Islet of Langerhans (tissue), 1 donor: ENCODE data around the gene LARGE1.

Experiments used
- FAIRE-seq: peaks from one replicate; lab custom pipeline; 2011; peaks lifted over from hg19 to GRCh38; lab: Jason Lieb, UNC

LARGE1 gene

GRCh38 chr22:33772745-33773144 is 147.5 kb downstream of the LARGE1 start:
- FAIRE-seq: no peak

- FAIRE-seq: no peak
These were observed 149.1 kb downstream of the LARGE1 start for GRCh38 chr22:33771136-33771535.

GRCh38 chr22:33770723-33771122 is 149.6 kb downstream of the LARGE1 start:
- FAIRE-seq: no peak

GRCh38 chr22:33766091-33766490 is 154.2 kb downstream of the LARGE1 start:
- no peak for FAIRE-seq

- no peak for FAIRE-seq
These were observed 161.3 kb downstream of the LARGE1 start for GRCh38 chr22:33758961-33759360.

GRCh38 chr22:33757802-33758483 is 162.3 kb downstream of the LARGE1 start:
- FAIRE-seq: no peak

- FAIRE-seq: no peak
These were observed 163.1 kb downstream of the LARGE1 start for GRCh38 chr22:33757041-33757801.

- FAIRE-seq: no peak
These were observed 163.7 kb downstream of the LARGE1 start for GRCh38 chr22:33756508-33756949.

GRCh38 chr22:33748714-33749113 is 171.6 kb downstream of the LARGE1 start:
- FAIRE-seq: no peak

GRCh38 chr22:33747576-33748180 is 172.6 kb downstream of the LARGE1 start:
- FAIRE-seq: no peak

GRCh38 chr22:33747029-33747428 is 173.2 kb downstream of the LARGE1 start:
- FAIRE-seq: no peak

GRCh38 chr22:33746501-33746928 is 173.8 kb downstream of the LARGE1 start:
- FAIRE-seq: no peak

- FAIRE-seq: no peak
These were observed 174.8 kb downstream of the LARGE1 start for GRCh38 chr22:33745501-33745900.

- FAIRE-seq: no peak
These were observed 176.5 kb downstream of the LARGE1 start for GRCh38 chr22:33743756-33744155.

- no peak for FAIRE-seq
These were observed 179.3 kb downstream of the LARGE1 start for GRCh38 chr22:33741025-33741424.

- FAIRE-seq: no peak
These were observed 180.8 kb downstream of the LARGE1 start for GRCh38 chr22:33739516-33739915.

- no peak for FAIRE-seq
These were observed 182.6 kb downstream of the LARGE1 start for GRCh38 chr22:33737662-33738061.

- no peak for FAIRE-seq
These were observed 184.3 kb downstream of the LARGE1 start for GRCh38 chr22:33735978-33736377.

- FAIRE-seq: no peak
These were observed 191.4 kb downstream of the LARGE1 start for GRCh38 chr22:33728847-33729246.

GRCh38 chr22:33726294-33726734 is 194.0 kb downstream of the LARGE1 start:
- FAIRE-seq: no peak

GRCh38 chr22:33723915-33724314 is 196.4 kb downstream of the LARGE1 start:
- no peak for FAIRE-seq

- FAIRE-seq: no peak
These were observed 197.5 kb downstream of the LARGE1 start for GRCh38 chr22:33722816-33723215.

GRCh38 chr22:33720166-33720878 is 200.0 kb downstream of the LARGE1 start:
- no peak for FAIRE-seq
